Stimulated activated effector memory CD8-positive, alpha-beta T cell treated with anti-CD3 and anti-CD28 coated beads, Interleukin-12 subunit alpha, Interleukin-12 subunit beta, amount 100 ng/mL, for 72 hours (primary cell): ENCODE results near the gene LEUTX.
"Not testable (repeated sequence)": the region's sequence is repeated elsewhere in the genome, so short reads cannot be mapped to it uniquely, and the experiment has no call there.

Experiments
- ATAC-seq: fragments of 150-1000 bp; cut with Tn5 transposase; 2 replicates; pipeline ENCODE4 v1.10.0; 2021
- DNase-seq, 2 donors: peaks; one replicate each; pipeline ENCODE4 v3.0.0; 2021 to 2022; ENCODE audit warnings: low spot score in 2 of 2
- H3K27ac Mint-ChIP-seq: one replicate; pipeline ENCODE4 v1.8.0; 2022; ENCODE audit warnings: mild to moderate bottlenecking, mixed read lengths
- H3K36me3 Mint-ChIP-seq: one replicate; pipeline ENCODE4 v1.8.0; 2022; ENCODE audit warnings: mild to moderate bottlenecking, mixed read lengths
- H3K4me1 Mint-ChIP-seq: one replicate; pipeline ENCODE4 v1.8.0; 2022; ENCODE audit warnings: mixed read lengths
- H3K4me3 Mint-ChIP-seq: one replicate; pipeline ENCODE4 v1.8.0; 2022; ENCODE audit warnings: mild to moderate bottlenecking, mixed read lengths
- H3K9me3 Mint-ChIP-seq: one replicate; pipeline ENCODE4 v1.8.0; 2022; ENCODE audit warnings: mixed read lengths

Gene LEUTX

DNA sequence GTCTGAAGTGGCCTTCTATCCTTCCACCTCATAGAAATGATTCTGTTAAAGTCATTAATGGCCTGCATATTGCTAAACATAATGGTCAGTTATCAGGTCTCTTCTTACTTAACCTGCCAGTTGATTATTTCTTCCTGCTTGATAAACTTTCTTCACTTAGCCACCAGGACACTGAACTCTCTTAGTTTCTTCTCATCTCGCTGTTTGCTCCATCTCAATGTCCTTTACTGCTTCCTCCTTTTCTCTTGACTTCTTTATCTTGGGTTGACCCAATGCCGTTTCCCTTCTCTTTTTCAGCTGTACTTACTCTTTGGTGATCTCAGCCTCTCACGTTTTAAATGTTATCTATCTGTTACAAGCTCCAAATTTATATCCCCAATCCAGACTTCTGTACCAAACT, 23.7 kb upstream of the LEUTX start:
- ATAC-seq (no peak), DNase-seq (no peak)
- Mint-ChIP-seq H3K27ac (no peak overlapping the region), H3K4me1 (no peaks in the 10 kb centered on the region), H3K36me3 (no peaks in the 10 kb centered on the region), H3K9me3 (no peaks in the 10 kb centered on the region), H3K4me3 (no peak overlapping the region)

DNA sequence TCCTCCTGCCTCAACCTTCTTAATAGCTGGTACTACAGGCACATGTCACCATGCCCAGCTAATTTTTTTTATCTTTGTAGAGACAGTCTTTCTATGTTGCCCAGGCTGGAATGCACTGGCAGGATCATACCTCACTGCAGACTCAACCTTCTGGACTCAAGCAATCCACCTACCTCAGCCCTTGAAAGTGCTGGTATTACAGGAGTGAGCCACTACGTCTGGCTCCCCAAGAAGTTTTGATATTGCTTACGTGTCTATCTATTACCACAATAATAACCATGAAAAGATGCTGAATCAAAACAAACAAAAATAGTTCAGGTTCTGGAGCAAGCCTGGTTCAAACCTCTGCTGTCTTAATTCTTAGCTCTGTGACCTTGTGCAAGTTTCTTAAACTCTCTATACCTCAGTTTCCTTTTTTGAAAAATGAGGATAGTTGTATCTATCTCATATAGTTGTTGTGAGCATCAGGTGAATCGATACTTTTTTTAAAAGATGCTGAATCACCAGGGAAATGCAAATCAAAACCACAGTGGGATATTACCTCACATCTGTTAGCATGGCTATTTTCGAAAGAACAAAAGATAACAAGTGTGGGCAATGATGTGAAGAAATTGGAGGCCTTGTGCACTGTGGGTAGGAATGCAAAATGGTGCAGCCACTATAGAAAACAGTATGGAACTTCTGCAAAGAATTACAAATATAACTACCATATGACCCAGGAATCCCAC, 19.0 kb upstream of the LEUTX start:
- H3K36me3 Mint-ChIP-seq: no peaks in the 10 kb centered on the region
- H3K27ac Mint-ChIP-seq: no peak overlapping the region
- peak; percentile 65 for ATAC-seq
- H3K4me1 Mint-ChIP-seq: no peaks in the 10 kb centered on the region
- no peaks in the 10 kb centered on the region for H3K9me3 Mint-ChIP-seq
- H3K4me3 Mint-ChIP-seq: no peak overlapping the region
- no peak for DNase-seq

DNA sequence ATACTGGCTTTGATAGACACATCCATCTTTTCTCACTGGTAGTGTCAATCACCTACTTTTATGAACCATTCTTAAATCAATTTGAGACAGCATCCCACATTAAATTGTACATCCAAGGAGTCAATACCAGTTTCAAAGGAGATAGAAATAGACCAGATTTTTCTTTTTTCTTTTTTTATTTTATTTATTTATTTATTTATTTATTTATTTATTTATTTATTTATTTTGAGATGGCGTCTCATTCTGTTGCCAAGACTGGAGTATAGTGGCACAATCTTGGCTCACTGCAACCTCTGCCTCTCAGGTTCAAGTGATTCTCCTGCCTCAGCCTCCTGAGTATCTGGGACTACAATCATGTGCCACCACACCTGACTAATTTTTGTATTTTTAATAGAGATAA, 16.8 kb upstream of the LEUTX start:
- not testable (repeated sequence) for H3K4me1 Mint-ChIP-seq, ATAC-seq, H3K27ac Mint-ChIP-seq, H3K36me3 Mint-ChIP-seq, H3K9me3 Mint-ChIP-seq, H3K4me3 Mint-ChIP-seq, DNase-seq

DNA sequence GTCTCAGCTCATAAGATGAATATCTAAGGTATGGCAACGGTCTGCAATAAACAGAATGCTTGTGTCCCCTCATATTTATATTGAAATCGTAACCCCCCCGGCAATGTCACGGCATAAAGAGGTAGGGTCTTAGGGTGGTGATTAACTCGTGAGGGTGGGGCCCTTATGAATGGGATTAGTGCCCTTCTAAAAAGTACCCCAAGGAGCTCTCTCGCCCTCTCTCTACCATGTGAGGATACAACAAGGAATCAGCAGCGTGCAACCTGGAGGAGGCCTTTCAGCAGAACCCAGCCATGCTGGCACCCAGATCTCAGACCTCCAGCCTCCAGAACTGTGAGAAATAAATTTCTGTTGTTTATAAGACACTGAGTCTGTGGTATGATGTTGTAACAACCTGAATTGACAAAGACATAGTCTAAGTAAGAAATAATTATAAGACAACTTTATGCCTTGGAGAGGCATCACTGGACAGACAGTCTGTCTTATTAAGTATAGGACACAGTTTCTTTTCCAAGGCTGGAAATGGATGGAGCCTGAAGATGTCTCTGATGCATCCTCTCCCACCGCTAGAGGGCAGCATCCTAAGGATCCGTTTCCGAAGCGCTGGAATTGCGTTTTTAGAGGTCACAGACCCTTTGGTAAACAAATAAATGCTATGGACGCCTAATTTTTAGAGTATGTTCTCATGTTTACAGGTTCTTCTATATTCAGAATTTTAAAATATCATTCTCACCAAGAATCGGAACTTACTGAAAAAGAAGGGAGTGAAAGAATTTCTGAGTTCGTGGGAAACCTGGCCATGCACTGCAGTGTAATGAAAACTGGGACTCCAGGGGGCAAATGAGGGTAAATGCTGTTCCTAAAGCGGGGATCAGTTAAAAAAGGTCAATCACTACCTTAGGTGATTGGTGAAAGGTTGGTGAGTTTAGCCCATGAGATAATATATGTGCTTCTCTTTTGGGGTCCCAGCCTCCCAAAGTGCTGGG, 13.3 kb upstream of the LEUTX start:
- ATAC-seq (no peak), DNase-seq (no peak)
- H3K4me3 Mint-ChIP-seq: no peak overlapping the region
- H3K36me3 Mint-ChIP-seq: no peaks in the 10 kb centered on the region
- H3K9me3 Mint-ChIP-seq: no peaks in the 10 kb centered on the region
- H3K27ac Mint-ChIP-seq: no peak overlapping the region
- no peaks in the 10 kb centered on the region for H3K4me1 Mint-ChIP-seq

DNA sequence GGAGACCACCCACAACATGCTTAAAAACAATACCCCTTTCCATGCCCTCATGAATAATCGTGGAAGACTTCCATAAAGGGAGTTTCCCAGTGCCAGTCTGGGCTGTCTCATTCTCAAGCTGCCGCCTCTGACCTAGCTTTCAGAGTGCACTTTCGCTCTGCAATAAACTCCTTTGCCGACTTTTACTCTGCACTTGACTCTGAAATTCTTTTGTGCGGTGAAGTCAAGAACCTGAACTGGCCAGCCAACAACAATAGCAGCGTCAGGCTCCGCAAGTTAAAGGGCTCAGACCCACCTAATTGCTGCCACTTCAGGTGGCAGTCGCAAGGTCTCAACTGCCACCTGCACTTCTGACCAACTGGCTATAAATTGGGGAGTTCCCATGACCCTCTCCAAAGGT, 10.3 kb upstream of the LEUTX start:
- H3K36me3 Mint-ChIP-seq: no peaks in the 10 kb centered on the region
- ATAC-seq: no peak

DNA sequence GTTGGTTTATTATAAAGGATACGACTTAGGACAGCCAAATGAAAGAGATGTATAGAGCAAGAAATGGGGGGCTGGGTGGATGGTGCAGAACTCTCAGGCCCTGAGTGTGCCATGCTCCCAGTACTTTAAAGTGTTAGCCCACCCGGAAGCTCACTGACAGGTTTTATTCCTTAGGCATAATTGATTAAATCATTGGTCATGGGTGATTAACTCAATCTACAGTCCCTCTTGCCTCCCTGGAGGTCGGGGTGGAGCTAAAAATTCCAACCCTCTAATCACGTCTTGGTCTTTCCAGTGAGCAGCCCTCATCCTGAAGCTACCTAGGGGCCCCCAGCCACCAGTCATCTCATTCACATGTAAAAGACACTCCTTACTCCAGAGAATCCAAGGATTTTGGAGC, 9.9 kb upstream of the LEUTX start:
- Mint-ChIP-seq H3K36me3 (no peaks in the 10 kb centered on the region), H3K4me3 (no peak overlapping the region), H3K4me1 (no peaks in the 10 kb centered on the region), H3K9me3 (no peaks in the 10 kb centered on the region), H3K27ac (no peak overlapping the region)
- ATAC-seq (no peak), DNase-seq (no peak)

More for the DNA sequence above, 10.3 kb upstream of the LEUTX start:
- no peaks in the 10 kb centered on the region for H3K4me1 Mint-ChIP-seq
- no peak overlapping the region for H3K4me3 Mint-ChIP-seq
- no peak for DNase-seq
- H3K9me3 Mint-ChIP-seq: no peaks in the 10 kb centered on the region
- H3K27ac Mint-ChIP-seq: no peak overlapping the region

DNA sequence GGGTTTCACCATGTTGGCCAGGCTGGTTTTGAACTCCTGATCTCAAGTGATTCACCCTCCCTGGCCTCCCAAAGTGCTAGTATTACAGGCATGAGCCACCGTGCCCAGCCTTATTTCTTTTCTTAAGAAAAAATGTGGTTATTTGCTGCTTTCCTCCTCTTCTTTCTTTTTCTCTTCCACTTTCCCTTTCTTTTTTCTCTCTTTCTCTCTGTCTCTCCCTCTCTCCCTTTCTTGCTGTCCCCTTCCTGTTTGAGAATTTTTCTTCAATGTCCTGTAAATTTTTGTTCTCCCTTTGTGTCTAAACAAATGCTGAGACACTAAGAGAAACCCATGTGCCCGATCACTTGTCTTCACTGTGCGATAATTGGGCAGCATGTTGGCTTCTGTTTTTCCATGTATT, 2.2 kb downstream of the LEUTX start:
- H3K9me3 Mint-ChIP-seq: no peaks in the 10 kb centered on the region
- H3K36me3 Mint-ChIP-seq: no peaks in the 10 kb centered on the region
- H3K27ac Mint-ChIP-seq: no peak overlapping the region
- H3K4me3 Mint-ChIP-seq: no peak overlapping the region
- H3K4me1 Mint-ChIP-seq: peaks cover 5% of the 10 kb centered on the region
- ATAC-seq: no peak
- DNase-seq: no peak

DNA sequence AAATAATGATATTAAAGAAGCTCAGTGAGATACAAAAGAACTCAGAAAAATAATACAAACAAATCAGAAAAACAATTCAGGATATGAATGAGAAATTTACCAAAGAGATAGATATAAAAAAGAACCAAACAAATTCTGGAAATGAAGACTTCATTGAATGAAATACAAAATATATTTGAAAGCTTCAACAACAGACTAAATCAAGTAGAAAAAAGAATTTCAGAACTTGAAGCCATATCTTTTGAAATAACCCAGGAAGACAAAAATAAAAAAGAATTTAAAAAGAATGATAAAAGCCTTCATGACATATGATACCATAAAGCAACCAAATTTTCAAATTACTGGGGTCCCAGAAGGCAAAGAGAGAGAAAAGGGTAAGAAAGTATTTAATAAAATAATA, 9.6 kb downstream of the LEUTX start:
- H3K36me3 Mint-ChIP-seq: no peaks in the 10 kb centered on the region
- H3K9me3 Mint-ChIP-seq: peaks cover 9% of the 10 kb centered on the region
- no peaks in the 10 kb centered on the region for H3K4me1 Mint-ChIP-seq
- no peak for ATAC-seq
- no peak for DNase-seq
- H3K4me3 Mint-ChIP-seq: no peak overlapping the region
- no peak overlapping the region for H3K27ac Mint-ChIP-seq

DNA sequence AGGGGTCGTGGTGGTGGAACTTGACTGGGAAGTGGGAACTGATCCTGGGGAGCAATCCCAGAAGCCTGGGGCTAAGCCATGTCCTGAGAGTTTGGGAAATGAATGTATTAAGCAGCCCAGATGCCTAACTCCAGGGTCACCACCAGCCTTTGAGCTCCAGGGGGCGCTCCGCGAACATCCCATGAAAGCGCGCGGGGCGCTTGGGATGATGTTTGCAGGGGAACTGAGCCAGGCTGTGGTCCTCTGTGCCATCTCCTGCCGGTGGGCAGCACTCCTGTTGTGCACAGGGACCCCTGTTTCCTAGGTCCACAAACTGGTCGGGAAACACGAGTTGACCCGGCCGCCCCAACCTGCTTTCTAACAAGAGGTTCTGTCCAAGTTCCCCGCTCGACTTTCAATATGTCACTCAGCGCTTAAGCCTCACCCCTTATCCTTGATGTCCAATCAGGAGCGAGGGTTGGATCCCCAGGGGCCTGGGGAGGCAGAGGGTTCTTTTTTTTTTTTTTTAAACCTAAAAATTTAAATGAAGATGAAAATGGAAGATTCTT, 14.4 kb downstream of the LEUTX start:
- Mint-ChIP-seq H3K4me3 (peak overlapping the region; percentile 73), H3K9me3 (peaks cover 7% of the 10 kb centered on the region), H3K4me1 (peaks cover 6% of the 10 kb centered on the region), H3K27ac (no peak overlapping the region), H3K36me3 (no peaks in the 10 kb centered on the region)
- ATAC-seq: peak; percentile 95
- peak; percentile 69 to 89 for DNase-seq

DNA sequence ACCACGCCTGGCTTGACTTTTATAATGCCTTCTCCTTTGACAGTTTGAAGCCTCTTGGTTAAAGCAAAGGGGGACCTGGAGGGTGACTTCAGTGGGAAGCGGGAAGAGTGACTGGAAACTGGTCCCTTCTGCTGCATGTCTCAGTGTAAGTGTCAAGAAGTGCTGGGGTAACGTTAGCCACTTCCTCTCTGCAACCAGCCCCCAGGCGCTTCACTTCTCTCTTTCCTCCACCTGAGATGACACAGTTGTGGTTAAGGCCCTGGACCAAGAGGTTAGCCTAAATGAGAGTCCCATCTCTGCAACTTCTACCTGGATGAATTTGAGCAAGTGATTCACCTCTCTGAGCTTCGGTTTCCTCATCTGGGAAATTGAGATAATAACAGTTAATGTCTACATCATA, 16.3 kb downstream of the LEUTX start:
- Mint-ChIP-seq H3K4me3 (no peak overlapping the region), H3K27ac (no peak overlapping the region), H3K4me1 (peaks cover 6% of the 10 kb centered on the region), H3K36me3 (no peaks in the 10 kb centered on the region), H3K9me3 (no peaks in the 10 kb centered on the region)
- ATAC-seq: peak; percentile 61
- DNase-seq: no peak

DNA sequence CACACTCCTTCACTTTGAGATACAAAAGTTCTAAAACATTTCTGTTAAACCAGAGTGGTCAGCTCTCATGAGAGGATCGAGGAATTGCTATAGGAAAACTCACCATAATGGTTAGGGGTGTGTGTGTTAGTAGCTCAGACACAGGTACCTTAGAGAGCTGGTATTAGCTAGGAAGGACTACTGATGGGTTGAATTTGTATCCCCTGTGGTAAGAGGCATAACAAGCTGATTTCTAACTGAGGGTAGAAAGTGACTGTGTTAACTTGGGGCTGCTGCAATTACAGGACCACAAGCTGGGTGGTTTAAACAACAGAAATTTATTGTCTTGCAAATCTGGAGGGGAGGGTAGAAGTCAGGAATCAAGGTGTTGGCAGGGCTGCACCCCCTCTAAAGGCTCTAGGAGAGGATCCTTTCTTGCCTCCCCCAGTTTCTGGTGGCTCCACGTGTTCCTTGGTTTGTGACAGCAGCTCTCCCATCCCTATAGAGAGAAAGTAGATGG, 17.4 kb downstream of the LEUTX start:
- Mint-ChIP-seq H3K36me3 (no peaks in the 10 kb centered on the region), H3K4me1 (peaks cover 6% of the 10 kb centered on the region), H3K27ac (no peak overlapping the region), H3K4me3 (no peak overlapping the region), H3K9me3 (no peaks in the 10 kb centered on the region)
- no peak for ATAC-seq
- DNase-seq: no peak

DNA sequence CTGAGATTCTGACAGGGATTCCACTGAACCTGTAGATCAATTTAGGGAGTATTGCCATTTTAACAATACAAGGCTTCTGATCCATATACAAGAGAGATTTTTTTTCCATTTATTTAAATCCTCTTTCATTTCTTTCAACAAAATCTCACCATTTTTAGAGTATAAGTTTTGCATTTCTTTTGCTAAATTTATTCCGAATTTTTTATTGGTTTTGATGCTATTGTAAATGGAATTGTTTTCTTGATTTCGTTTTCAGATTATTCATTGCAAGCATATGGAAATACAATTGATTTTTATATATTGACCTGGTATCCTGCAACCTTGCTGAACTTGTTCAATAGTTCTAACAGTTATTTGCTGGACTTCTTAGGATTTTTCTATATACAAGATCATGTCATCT, 18.4 kb downstream of the LEUTX start:
- H3K27ac Mint-ChIP-seq: no peak overlapping the region
- no peak overlapping the region for H3K4me3 Mint-ChIP-seq
- H3K36me3 Mint-ChIP-seq: no peaks in the 10 kb centered on the region
- ATAC-seq (no peak), DNase-seq (no peak)
- H3K4me1 Mint-ChIP-seq: peaks cover 6% of the 10 kb centered on the region
- no peaks in the 10 kb centered on the region for H3K9me3 Mint-ChIP-seq

DNA sequence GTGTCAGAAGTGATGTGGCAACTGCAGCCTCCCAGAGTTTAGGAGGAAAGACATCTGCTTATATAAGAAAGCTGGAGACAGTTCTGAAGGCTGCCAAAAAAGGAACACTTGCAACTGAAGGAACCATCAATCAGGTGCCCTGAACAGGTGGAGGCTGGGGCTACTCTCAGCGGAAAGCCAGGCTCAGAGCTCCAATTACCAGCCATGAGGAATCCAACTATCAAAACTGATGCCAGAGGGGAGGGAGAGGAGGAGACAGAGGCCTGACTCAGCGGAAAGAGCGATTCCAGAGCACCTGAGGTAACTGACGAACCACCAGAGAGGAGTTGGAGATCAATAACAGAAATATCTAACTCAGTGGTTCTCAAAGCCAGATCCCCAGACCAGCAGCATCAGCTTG, 24.3 kb downstream of the LEUTX start:
- H3K36me3 Mint-ChIP-seq: no peaks in the 10 kb centered on the region
- H3K9me3 Mint-ChIP-seq: no peaks in the 10 kb centered on the region
- H3K4me3 Mint-ChIP-seq: no peak overlapping the region
- ATAC-seq (no peak), DNase-seq (no peak)
- H3K4me1 Mint-ChIP-seq: no peaks in the 10 kb centered on the region
- H3K27ac Mint-ChIP-seq: no peak overlapping the region

DNA sequence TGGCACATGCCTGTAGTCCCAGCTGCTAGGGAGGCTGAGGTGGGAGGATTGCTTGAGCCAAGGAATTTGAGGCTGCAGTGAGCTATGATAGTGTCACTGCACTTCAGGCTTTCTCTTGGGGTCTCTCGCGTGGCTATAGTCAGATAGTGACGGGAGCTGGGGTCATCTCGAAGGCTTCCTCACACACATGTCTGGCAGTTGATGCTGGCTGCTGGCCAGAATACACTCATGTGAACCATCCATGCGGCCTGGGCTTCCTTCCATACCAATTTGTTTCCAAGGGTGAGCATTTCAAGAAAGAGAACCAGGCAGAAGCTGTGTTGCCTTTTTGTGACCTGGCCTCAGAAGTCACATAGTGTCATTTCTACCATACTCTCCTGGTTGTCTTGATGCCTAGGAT, 26.4 kb downstream of the LEUTX start:
- Mint-ChIP-seq H3K4me3 (no peak overlapping the region), H3K9me3 (no peaks in the 10 kb centered on the region), H3K27ac (no peak overlapping the region), H3K4me1 (no peaks in the 10 kb centered on the region), H3K36me3 (no peaks in the 10 kb centered on the region)
- DNase-seq (no peak), ATAC-seq (no peak)

DNA sequence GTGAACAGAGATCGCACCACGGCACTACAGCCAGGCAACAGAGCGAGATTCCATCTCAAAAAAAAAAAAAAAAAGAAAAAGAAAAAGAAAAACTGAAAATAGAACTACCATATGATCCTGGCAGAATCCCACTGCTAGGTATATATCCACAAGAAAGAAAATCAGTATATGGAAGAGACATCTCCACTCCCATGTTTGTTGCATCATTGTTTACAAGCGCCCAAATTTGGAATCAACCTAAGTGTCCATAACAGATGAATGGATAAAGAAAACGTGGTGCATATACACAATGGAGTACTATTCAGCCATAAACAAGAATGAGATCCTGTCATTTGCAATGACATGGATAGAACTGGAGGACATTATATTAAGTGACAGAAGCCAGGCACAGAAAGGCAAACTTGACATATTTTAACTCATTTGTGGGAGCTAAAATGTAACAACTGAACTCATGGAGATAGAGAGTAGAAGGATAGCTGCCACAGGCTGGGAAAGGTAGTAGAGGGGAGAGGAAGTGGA, 29.3 kb downstream of the LEUTX start:
- Mint-ChIP-seq H3K27ac (no peak overlapping the region), H3K4me1 (no peaks in the 10 kb centered on the region), H3K9me3 (no peaks in the 10 kb centered on the region), H3K4me3 (no peak overlapping the region), H3K36me3 (no peaks in the 10 kb centered on the region)
- ATAC-seq (no peak), DNase-seq (no peak)
